Hepatocyte (in vitro differentiated cells): ENCODE data around the gene FLOT2. TPM values are rescaled to one million over a fixed set of nuclear protein-coding genes. Genes with fewer than 3 reads are reported as not detected.
A peak's percentile ranks its signal among the peaks of the same experiment; 100 is the strongest.
"Not testable (repeated sequence)": the region's sequence is repeated elsewhere in the genome, so short reads cannot be mapped to it uniquely, and the experiment has no call there.

Experiments used
- DNase-seq: peaks from one replicate; pipeline ENCODE4 v3.0.0-alpha.2; 2016; ENCODE audit warnings: low spot score
- H2AFZ ChIP-seq: fragments of 200-600 bp; sonication (generic); 2 replicates; pipeline ENCODE4 v1.6.0; 2016; ENCODE audit warnings: antibody characterized with exemption, mild to moderate bottlenecking
- H3K27ac ChIP-seq: fragments of 200-600 bp; sonication (generic); 2 replicates; pipeline ENCODE4 v1.5.1; 2016; ENCODE audit warnings: mild to moderate bottlenecking
- H3K27me3 ChIP-seq: fragments of 200-600 bp; sonication (generic); 2 replicates; pipeline ENCODE4 v1.6.1; 2016
- H3K36me3 ChIP-seq: fragments of 200-600 bp; sonication (generic); replicated peaks from 2 replicates; pipeline ENCODE4 v1.5.1; 2016; ENCODE audit warnings: low read depth; ENCODE audit not compliant: insufficient read depth
- H3K4me1 ChIP-seq: fragments of 200-600 bp; sonication (generic); 2 replicates; pipeline ENCODE4 v1.5.1; 2016; ENCODE audit warnings: mild to moderate bottlenecking, moderate library complexity; ENCODE audit not compliant: insufficient read depth
- H3K4me2 ChIP-seq: fragments of 200-600 bp; sonication (generic); 2 replicates; pipeline ENCODE4 v1.6.0; 2016
- H3K4me3 ChIP-seq: fragments of 200-600 bp; sonication (generic); 2 replicates; pipeline ENCODE4 v1.5.1; 2016; ENCODE audit warnings: mild to moderate bottlenecking
- H3K79me2 ChIP-seq: fragments of 200-600 bp; sonication (generic); 2 replicates; pipeline ENCODE4 v1.6.0; 2017; ENCODE audit warnings: mild to moderate bottlenecking
- H3K9me2 ChIP-seq: fragments of 200-600 bp; sonication (generic); replicated peaks from 2 replicates; pipeline ENCODE4 v1.6.0; 2017; ENCODE audit warnings: mild to moderate bottlenecking; ENCODE audit not compliant: insufficient read depth
- H3K9me3 ChIP-seq: fragments of 200-600 bp; sonication (generic); 2 replicates; pipeline ENCODE4 v1.5.1; 2016; ENCODE audit warnings: low read depth, mild to moderate bottlenecking
- H4K20me1 ChIP-seq: fragments of 200-600 bp; sonication (generic); 2 replicates; pipeline ENCODE4 v1.6.0; 2016; ENCODE audit warnings: mild to moderate bottlenecking; ENCODE audit not compliant: insufficient read depth, poor library complexity, severe bottlenecking
- EZH2 ChIP-seq: fragments of 200-600 bp; sonication (generic); IDR thresholded peaks from 2 replicates; pipeline ENCODE4 v1.6.1; 2016; ENCODE audit warnings: antibody characterized with exemption, mild to moderate bottlenecking, borderline replicate concordance
- EZH2phosphoT487 ChIP-seq: fragments of 200-600 bp; sonication (generic); IDR thresholded peaks from one replicate; pipeline ENCODE4 v1.6.1; 2018; ENCODE audit warnings: antibody characterized with exemption, mild to moderate bottlenecking, low read depth, moderate library complexity; ENCODE audit not compliant: unreplicated experiment, severe bottlenecking
- WGBS: methylation state at CpG from one replicate; pipeline ENCODE4 v1.1.6; 2016; ENCODE audit warnings: low lambda C conversion rate; ENCODE audit errors: missing lambda C conversion rate; 5-methylcytosine and 5-hydroxymethylcytosine counted together
- polyA plus RNA-seq: library from polyadenylated mRNA; unstranded; fragments of >200 nt; fragmentation: Nextera tagmentation; extraction: Ambion mirVana; gene quantifications from 2 replicates; pipeline ENCODE4 v1.2.1, GENCODE V29; 2016
- total RNA-seq: library from RNA; depleted of rRNA; stranded (reverse); fragments of >200 nt; gene quantifications from 2 replicates; pipeline ENCODE4 v1.2.3, GENCODE V29; 2014
- TF ChIP-seq, protein P1 (sequence below): fragments of 200-600 bp; sonication (generic); IDR thresholded peaks from 2 replicates; pipeline ENCODE4 v1.5.1; 2016; ENCODE audit warnings: antibody characterized with exemption, mild to moderate bottlenecking; ENCODE audit not compliant: poor library complexity

FLOT2 gene
- total and polyA plus RNA-seq, 2 experiments from 2014 or later: 42.0 to 64.0 TPM

DNA sequence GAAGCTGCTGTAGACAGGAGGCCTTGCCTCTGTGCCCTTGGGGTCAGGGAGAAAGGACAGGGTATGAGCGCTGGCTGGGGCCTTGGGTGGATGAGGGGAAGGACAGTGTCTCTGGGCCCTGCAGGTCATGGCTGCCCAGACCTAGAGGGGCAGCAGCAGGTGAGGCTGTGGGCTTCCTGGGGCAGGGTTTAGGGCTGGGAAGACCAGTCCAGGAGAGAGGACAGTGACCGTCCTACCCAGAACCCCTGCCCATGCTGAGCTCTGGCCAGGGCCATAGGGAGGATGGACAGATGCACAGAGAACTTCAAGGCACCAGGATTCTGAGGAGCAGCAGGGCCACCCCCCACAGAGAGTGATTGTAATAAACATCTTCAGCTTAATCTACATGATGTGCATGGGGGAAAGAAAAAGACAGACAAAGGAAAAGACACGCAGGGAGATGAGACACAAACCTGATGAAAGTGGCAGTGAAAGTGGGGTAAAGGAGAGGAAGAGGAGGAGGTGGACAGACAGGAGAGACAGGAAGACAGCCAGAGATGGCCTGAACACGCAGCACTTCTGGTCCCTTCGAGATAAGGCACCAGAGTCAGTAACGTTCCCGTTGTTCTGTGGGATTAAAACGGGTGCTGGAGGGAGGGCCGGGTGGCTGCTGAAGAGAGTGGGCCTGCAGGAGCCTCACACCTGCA is 17.5 kb downstream of the FLOT2 start:
- no peaks in the 10 kb centered on the region for H4K20me1 ChIP-seq
- H3K9me2 ChIP-seq: no peaks in the 10 kb centered on the region
- no peak overlapping the region for H2AFZ ChIP-seq
- no peak overlapping the region for H3K4me2 ChIP-seq
- WGBS: 75% methylated on average over 9 of the region's 9 CpGs
- no peak for DNase-seq
- TF ChIP-seq EZH2phosphoT487 (no peak), EZH2 (no peak)
- TF ChIP-seq, protein P1, sequence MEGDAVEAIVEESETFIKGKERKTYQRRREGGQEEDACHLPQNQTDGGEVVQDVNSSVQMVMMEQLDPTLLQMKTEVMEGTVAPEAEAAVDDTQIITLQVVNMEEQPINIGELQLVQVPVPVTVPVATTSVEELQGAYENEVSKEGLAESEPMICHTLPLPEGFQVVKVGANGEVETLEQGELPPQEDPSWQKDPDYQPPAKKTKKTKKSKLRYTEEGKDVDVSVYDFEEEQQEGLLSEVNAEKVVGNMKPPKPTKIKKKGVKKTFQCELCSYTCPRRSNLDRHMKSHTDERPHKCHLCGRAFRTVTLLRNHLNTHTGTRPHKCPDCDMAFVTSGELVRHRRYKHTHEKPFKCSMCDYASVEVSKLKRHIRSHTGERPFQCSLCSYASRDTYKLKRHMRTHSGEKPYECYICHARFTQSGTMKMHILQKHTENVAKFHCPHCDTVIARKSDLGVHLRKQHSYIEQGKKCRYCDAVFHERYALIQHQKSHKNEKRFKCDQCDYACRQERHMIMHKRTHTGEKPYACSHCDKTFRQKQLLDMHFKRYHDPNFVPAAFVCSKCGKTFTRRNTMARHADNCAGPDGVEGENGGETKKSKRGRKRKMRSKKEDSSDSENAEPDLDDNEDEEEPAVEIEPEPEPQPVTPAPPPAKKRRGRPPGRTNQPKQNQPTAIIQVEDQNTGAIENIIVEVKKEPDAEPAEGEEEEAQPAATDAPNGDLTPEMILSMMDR: no peak
- no peaks in the 10 kb centered on the region for H3K79me2 ChIP-seq
- H3K27ac ChIP-seq: no peak overlapping the region
- H3K36me3 ChIP-seq: no peaks in the 10 kb centered on the region
- no peak overlapping the region for H3K4me3 ChIP-seq
- H3K27me3 ChIP-seq: no peaks in the 10 kb centered on the region
- no peaks in the 10 kb centered on the region for H3K9me3 ChIP-seq
- H3K4me1 ChIP-seq: no peaks in the 10 kb centered on the region

DNA sequence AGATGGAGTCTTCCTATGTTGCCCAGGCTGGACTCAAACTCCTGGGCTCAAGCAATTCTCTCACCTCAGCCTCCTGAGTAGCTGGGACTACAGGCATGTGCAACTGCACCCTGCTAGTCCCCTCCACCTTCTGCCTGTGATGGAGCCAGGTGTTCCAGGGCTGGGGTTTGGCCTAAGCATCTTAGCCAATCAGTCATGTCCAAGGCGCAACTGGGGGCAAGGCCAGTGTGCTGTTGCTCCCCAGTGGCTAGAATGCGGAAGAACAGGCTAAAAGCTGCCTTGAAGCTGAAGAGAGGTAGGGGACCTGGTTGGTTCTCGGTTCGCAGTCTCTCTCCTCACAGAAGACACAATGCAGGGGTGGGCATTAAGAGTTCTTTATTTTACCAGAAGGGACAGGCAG is 18.6 kb downstream of the FLOT2 start:
- Histone ChIP-seq H3K4me1 (no peaks in the 10 kb centered on the region), H3K27me3 (no peaks in the 10 kb centered on the region), H3K4me2 (no peak overlapping the region), H3K36me3 (no peaks in the 10 kb centered on the region), H3K9me2 (no peaks in the 10 kb centered on the region), H2AFZ (no peak overlapping the region), H4K20me1 (no peaks in the 10 kb centered on the region), H3K27ac (no peak overlapping the region), H3K4me3 (no peak overlapping the region), H3K79me2 (no peaks in the 10 kb centered on the region), H3K9me3 (no peaks in the 10 kb centered on the region)
- WGBS: 65% methylated on average over 4 of the region's 4 CpGs
- TF ChIP-seq, protein P1: peak; percentile 50
- TF ChIP-seq EZH2: no peak
- TF ChIP-seq EZH2phosphoT487: no peak
- DNase-seq: peak; percentile 69

DNA sequence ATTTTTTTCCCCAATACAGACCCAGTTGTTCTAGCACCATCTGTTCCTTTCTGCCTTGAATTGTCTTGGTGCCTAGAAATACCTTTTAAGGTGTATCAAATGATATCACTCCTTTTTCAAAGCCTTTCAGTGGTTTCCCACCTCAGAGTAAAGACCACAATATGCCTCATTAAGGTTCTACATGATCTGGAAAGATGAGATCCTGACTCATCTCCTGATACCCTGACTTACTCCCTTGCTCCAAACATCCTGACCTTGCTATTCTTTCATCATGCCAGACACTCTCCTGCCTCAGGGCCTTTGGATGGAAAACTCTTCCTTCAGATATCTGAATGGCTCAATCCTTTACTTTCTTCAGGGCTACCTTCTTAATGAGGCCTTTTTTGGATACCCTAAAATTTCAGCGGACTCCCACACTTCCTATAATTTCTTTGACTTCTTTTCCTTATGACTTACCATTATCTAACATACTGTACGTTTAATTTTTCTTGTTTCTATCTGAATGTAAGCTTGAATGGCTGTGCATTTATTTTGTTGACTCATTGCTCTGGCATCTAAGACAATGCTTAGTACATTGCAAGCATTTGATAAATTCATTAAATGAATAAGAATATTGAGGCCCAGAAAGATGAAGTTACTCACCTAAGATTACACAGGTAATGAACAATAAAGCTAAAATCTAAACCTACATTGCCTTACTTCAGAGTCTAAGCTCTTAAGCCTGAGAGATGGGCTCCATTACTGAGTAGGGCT is 19.2 kb downstream of the FLOT2 start:
- no peaks in the 10 kb centered on the region for H3K36me3 ChIP-seq
- 97% methylated on average over 2 of the region's 2 CpGs for WGBS
- H3K9me2 ChIP-seq: no peaks in the 10 kb centered on the region
- no peaks in the 10 kb centered on the region for H3K4me1 ChIP-seq
- H3K79me2 ChIP-seq: no peaks in the 10 kb centered on the region
- no peak overlapping the region for H2AFZ ChIP-seq
- H4K20me1 ChIP-seq: no peaks in the 10 kb centered on the region
- H3K4me2 ChIP-seq: no peak overlapping the region
- H3K27ac ChIP-seq: no peak overlapping the region
- no peak for DNase-seq
- H3K4me3 ChIP-seq: no peak overlapping the region
- H3K27me3 ChIP-seq: no peaks in the 10 kb centered on the region
- no peaks in the 10 kb centered on the region for H3K9me3 ChIP-seq
- no peak for TF ChIP-seq EZH2
- TF ChIP-seq, protein P1: no peak
- no peak for TF ChIP-seq EZH2phosphoT487

DNA sequence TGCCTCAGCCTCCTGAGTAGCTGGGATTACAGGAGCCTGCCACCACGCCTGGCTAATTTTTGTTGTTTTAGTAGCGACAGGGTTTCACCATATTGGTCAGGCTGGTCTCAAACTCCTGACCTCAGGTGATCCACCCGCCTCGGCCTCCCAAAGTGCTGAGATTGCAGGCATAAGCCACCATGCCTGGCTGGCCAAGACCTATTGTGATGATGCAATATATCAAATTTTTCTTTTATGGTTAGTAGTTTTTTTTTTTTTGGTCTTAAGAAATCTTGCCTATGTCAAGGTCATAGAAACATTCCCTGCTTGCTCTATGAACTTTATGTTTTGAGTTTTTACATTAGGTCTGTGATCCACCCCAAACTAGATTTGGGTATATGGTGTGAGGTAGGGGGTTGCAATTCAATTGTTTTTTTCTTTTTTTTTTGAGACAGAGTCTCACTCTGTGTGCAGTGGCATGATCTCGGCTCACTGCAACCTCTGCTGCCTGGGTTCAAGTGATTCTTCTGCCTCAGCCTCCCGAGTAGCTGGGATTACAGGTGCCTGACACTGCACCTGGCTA is 20.3 kb downstream of the FLOT2 start:
- H3K9me3 ChIP-seq, H3K79me2 ChIP-seq, H3K27me3 ChIP-seq, H3K36me3 ChIP-seq, H3K4me3 ChIP-seq, H2AFZ ChIP-seq, DNase-seq, H3K9me2 ChIP-seq, H3K4me1 ChIP-seq, H3K4me2 ChIP-seq, H3K27ac ChIP-seq, H4K20me1 ChIP-seq: not testable (repeated sequence)
- WGBS: 97% methylated on average over 6 of the region's 6 CpGs
